ENCODE measurements around the gene SKAP1.

DNA sequence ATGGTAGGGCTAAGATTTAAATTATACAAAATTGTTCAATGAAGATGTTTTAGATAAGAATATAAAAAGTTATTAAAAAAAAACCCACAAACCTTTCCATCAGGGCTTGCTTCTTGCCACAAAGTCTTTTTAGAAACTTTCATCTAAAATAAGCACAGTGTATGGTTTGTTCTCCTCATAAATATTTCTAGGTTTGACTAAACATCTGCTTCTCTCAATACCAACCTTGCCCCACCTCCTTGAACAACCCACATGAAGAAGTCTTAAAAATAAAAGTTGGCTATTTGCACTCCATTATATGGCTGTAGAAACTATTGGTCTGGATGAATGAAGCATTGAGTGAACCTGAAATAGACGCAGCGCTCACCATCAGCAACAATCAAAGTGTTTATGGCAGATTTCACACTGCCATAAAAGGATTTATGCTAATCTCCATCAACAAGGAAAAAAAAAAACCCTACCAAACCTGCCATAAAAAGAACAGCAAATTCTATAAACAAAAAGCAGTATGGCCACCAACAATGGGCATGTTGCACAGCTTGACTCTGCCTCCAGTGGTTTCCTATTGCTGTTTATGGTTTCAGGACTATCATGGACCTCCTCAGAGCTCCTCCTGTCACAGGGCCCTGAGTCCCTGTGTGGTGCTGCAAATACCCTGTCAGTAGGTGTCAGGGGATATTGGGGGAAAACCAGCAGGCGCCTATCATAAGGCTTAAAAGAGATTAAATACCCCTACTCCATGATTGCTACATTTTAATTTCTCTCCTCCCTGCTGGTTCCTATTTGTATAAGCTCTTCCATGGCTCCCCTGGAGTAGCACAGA, 284.8 kb downstream of the SKAP1 start:
- TF ChIP-seq, protein P1, sequence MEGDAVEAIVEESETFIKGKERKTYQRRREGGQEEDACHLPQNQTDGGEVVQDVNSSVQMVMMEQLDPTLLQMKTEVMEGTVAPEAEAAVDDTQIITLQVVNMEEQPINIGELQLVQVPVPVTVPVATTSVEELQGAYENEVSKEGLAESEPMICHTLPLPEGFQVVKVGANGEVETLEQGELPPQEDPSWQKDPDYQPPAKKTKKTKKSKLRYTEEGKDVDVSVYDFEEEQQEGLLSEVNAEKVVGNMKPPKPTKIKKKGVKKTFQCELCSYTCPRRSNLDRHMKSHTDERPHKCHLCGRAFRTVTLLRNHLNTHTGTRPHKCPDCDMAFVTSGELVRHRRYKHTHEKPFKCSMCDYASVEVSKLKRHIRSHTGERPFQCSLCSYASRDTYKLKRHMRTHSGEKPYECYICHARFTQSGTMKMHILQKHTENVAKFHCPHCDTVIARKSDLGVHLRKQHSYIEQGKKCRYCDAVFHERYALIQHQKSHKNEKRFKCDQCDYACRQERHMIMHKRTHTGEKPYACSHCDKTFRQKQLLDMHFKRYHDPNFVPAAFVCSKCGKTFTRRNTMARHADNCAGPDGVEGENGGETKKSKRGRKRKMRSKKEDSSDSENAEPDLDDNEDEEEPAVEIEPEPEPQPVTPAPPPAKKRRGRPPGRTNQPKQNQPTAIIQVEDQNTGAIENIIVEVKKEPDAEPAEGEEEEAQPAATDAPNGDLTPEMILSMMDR (conservative IDR thresholded peaks at IDR 0.05), result no peak
- no peak for TF ChIP-seq EZH2 (IDR thresholded peaks at IDR 0.05; ENCODE audit: low read depth)
